SH-SY5Y (cell line): ENCODE results near the gene ALDH3B1.

Experiments
- GATA2 ChIP-seq: IDR thresholded peaks from 2 replicates; pipeline ENCODE4 v1.6.1; 2011; ENCODE audit warnings: mild to moderate bottlenecking, low read depth, low read length
- GATA3 ChIP-seq: IDR thresholded peaks from 2 replicates; pipeline ENCODE4 v1.6.1; 2011; ENCODE audit warnings: low read depth, mild to moderate bottlenecking, low read length, moderate library complexity

DNA sequence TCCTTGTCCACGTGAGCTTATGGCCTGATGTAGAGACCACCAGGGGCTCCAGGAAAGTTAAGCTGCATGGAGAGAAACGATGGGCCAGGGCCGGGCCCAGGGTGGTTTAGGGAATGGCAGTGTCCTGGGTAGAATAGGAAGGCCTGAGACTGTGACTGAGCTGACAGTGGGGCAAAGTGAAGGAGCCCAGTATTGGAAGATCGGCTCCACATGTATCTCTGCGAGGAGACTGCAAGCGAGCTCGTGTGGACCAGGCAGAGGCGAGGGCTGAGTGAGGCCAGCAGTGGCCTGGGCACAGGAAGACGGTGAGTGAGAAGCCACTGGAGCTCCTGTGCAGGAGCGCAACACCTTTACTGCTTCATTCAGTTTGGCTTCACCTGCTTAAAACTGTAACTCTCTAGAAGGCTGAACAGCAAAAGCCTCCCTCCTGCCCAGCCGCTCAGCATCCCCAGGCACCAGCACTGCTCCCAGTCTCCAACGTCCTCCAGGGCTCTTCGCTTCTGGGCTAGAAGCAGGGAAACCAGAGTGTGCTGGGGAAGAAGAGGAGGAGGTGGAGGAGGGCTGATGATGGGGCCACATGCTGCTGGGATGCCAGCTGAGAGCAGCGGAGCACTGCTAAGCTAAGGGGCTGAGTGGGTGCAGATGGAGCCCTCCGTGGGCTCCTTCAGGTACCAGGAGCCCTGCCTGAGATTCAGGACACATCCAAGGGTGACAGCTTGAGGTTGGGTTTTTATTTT is 42.2 kb downstream of the ALDH3B1 start:
- TF ChIP-seq GATA2 (no peak), GATA3 (no peak)
